Dendritic cell treated with granulocyte-macrophage colony-stimulating factor and Interleukin-4, amounts not matched to agents 40 ng/mL and 50 ng/mL, for 4 days (primary cell): ENCODE measurements around the gene DHDDS.

Experiments
- H3K27ac Mint-ChIP-seq: one replicate; pipeline ENCODE4 v1.8.0; 2022; ENCODE audit warnings: mild to moderate bottlenecking, mixed read lengths
- H3K27me3 Mint-ChIP-seq: one replicate; pipeline ENCODE4 v1.8.0; 2022; ENCODE audit warnings: mild to moderate bottlenecking, mixed read lengths
- H3K36me3 Mint-ChIP-seq: one replicate; pipeline ENCODE4 v1.8.0; 2022; ENCODE audit warnings: low read depth, mixed read lengths
- H3K4me1 Mint-ChIP-seq: one replicate; pipeline ENCODE4 v1.8.0; 2022; ENCODE audit warnings: low read depth, mixed read lengths
- H3K4me3 Mint-ChIP-seq: one replicate; pipeline ENCODE4 v1.8.0; 2022; ENCODE audit warnings: mild to moderate bottlenecking, moderate library complexity, mixed read lengths
- H3K9me3 Mint-ChIP-seq: one replicate; pipeline ENCODE4 v1.8.0; 2022; ENCODE audit warnings: mixed read lengths
- intact Hi-C: fragments of 100-400 bp; cut with micrococcal nuclease; formaldehyde crosslinking; loops from one replicate; pipeline ENCODE4 v1.15.0; 2022

The DHDDS gene

DNA sequence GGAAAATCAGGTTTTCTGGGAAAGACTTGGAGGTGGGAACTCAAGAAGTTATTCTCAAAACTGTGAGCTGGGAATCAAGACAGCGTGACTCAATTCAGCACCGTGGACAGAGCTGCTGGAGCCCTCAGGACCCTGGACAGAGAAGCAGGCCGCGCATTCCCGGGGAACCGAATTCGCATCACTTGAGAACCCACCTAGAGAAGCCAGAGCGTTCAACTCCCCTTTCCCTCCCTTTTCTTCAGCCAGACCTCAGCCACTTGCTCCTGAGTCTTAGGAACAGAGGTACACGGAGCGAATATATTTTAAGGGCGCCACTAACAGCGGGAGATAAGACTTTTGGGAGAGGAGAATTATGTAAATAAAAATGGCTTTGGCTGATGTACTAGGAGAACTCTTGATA, 23.5 kb upstream of the DHDDS start:
- no peaks in the 10 kb centered on the region for H3K36me3 Mint-ChIP-seq
- peaks cover 24% of the 10 kb centered on the region for H3K4me1 Mint-ChIP-seq
- H3K9me3 Mint-ChIP-seq, result no peaks in the 10 kb centered on the region
- intact Hi-C loops, result no loop called here
- no peak overlapping the region for H3K4me3 Mint-ChIP-seq
- peaks cover 66% of the 10 kb centered on the region for H3K27me3 Mint-ChIP-seq
- H3K27ac Mint-ChIP-seq, result no peak overlapping the region

DNA sequence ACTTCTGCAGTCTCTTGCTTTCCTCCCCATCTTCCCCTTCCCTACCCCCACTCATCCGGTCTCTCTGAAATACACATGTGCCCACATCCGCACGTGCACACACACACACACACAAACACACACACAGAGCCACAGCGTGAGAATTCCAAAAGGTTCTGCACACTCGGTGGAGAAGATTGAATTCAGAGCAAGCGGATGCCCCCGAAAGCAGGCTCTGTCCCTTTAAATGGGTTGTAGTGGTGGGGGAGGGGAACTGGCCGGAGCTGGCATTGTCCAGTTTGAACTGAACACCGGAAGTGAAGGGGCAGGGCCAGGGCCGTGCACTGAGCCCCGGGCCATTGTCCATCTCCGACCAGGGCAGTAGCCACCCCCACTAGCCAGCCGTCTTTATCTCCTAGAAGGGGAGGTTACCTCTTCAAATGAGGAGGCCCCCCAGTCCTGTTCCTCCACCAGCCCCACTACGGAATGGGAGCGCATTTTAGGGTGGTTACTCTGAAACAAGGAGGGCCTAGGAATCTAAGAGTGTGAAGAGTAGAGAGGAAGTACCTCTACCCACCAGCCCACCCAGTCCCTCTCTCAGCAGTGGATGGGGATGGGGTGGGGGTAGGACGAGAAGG, 22.8 kb upstream of the DHDDS start:
- no peak overlapping the region for H3K27ac Mint-ChIP-seq
- H3K27me3 Mint-ChIP-seq, result peaks cover 66% of the 10 kb centered on the region
- H3K4me1 Mint-ChIP-seq, result peaks cover 24% of the 10 kb centered on the region
- H3K36me3 Mint-ChIP-seq, result no peaks in the 10 kb centered on the region
- H3K9me3 Mint-ChIP-seq, result no peaks in the 10 kb centered on the region
- intact Hi-C loops, result no loop called here
- no peak overlapping the region for H3K4me3 Mint-ChIP-seq

DNA sequence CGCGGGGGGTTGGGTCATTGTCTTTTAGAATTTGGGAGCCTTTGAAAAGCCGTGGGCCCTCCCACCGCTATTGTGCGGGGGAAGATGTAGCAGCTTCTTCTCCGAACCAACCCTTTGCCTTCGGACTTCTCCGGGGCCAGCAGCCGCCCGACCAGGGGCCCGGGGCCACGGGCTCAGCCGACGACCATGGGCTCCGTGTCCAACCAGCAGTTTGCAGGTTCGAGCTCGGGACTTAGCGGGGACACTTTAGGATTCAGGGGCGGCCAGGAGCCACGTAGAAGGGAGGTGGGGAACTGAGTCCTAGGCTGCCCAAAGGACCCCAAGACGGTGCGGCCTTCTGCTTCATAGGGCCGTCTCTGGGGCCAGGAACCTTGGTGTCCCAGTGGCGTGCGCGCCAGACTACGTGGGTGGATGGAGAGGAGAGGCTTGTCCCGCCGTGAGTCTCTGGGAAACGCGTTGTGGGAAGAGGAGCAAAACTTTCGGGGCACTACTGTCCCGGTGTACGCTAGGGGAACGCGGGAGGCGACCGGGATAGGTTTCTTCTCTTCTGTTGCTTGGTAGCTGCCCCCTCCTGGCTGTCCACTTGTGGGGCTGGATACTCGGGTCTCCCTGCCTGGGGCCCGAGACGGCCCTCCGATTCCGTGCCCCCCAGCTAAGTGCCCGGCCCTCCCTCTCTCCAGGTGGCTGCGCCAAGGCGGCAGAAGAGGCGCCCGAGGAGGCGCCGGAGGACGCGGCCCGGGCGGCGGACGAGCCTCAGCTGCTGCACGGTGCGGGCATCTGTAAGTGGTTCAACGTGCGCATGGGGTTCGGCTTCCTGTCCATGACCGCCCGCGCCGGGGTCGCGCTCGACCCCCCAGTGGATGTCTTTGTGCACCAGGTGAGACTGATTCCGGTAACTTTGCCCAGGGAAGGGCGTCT, 21.2 kb upstream of the DHDDS start, which contains the start of gene LIN28A:
LIN28A (plus strand) TSS at position 112 of the 918 bp plus-strand sequence; CDS start at position 187, 75 bp downstream.
- Mint-ChIP-seq H3K27ac (no peak within 1 kb of the TSS), H3K27me3 (peaks cover 74% of the 10 kb centered on the region), H3K4me1 (peaks cover 24% of the 10 kb centered on the region), H3K9me3 (no peaks in the 10 kb centered on the region), H3K4me3 (no peak within 1 kb of the TSS), H3K36me3 (no peaks in the 10 kb centered on the region)
- intact Hi-C loops, result no loop called here

DNA sequence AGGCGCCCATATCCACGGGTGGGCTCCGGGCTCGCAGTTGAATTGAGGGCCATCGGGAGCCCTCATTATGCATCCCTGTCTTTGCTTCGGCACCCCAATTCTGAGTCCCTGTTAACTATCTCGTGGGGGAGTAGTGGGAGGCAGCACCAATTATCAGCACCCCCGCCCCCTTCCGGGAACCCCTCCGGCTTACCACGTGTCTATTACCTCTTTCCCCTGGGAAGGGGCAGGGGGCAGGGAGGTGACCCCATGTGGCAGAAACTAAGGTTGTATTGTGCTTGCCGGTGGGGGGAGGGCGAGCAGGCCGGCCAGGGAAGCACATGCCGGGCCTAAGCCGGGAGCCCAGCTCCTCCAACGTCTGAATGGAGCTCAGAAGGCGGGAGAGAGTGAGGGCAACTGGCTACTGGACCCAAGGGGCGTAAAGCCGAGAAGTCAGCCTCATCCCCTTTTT, 20.5 kb upstream of the DHDDS start:
- intact Hi-C loops, result no loop called here
- Mint-ChIP-seq H3K9me3 (no peaks in the 10 kb centered on the region), H3K36me3 (no peaks in the 10 kb centered on the region), H3K27ac (no peak overlapping the region), H3K27me3 (peaks cover 76% of the 10 kb centered on the region), H3K4me3 (no peak overlapping the region), H3K4me1 (peaks cover 24% of the 10 kb centered on the region)

DNA sequence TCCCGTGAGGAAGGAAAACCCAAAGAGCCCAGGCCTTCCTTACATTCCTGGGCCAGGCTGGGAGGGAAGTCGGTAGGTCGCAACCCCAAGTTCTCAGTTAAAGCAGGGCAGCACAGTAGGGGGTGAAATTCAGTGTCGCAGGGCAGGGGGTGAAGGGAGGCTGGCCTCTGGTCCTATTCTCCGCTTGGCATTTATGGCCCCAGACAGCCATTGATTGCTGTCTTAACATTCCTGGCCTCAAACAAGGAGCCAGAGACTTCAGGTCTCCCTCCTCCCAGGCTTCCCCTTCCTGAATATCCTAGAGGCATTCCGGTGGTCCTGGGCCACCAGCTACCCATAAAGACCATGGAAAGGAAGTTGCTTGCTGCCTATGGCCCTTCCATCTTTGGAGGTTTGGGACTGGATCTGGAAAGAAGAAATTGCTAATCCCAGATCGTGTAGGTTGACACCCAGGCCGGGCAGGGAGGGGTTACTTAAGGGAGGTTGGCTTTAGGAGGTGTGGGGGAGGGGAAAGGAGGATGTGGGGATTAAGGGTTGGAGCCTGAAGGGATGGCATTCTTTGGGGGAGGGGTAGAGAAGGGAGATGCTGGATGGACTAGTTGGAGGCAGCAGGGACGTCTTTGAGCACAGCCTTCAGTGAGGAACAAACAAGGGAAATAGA, 19.8 kb upstream of the DHDDS start:
- peaks cover 24% of the 10 kb centered on the region for H3K4me1 Mint-ChIP-seq
- no peak overlapping the region for H3K27ac Mint-ChIP-seq
- H3K36me3 Mint-ChIP-seq, result no peaks in the 10 kb centered on the region
- intact Hi-C loops, result no loop called here
- H3K27me3 Mint-ChIP-seq, result peaks cover 76% of the 10 kb centered on the region
- H3K9me3 Mint-ChIP-seq, result no peaks in the 10 kb centered on the region
- no peak overlapping the region for H3K4me3 Mint-ChIP-seq

DNA sequence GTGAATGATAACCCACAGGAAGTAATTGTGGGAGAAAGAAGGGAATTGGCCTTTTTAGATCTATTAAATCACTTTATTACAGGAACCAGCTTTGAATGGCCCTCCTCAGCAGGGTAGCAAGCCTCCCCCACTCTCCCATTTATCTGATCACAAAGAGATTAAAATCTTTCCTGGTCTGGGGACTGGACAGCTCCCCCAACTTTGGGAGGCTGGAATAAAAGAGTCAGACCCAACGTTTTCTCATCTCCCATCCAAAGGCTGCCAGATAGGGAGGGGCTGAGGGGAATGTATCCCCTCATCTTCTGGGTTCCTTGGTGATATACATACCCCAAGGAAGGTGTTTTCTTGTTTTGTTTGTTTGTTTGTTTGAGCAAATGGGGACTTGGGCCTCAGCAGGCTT, 19.1 kb upstream of the DHDDS start:
- no peaks in the 10 kb centered on the region for H3K36me3 Mint-ChIP-seq
- peaks cover 76% of the 10 kb centered on the region for H3K27me3 Mint-ChIP-seq
- intact Hi-C loops, result no loop called here
- H3K4me1 Mint-ChIP-seq, result peaks cover 24% of the 10 kb centered on the region
- no peak overlapping the region for H3K4me3 Mint-ChIP-seq
- H3K27ac Mint-ChIP-seq, result no peak overlapping the region
- no peaks in the 10 kb centered on the region for H3K9me3 Mint-ChIP-seq

DNA sequence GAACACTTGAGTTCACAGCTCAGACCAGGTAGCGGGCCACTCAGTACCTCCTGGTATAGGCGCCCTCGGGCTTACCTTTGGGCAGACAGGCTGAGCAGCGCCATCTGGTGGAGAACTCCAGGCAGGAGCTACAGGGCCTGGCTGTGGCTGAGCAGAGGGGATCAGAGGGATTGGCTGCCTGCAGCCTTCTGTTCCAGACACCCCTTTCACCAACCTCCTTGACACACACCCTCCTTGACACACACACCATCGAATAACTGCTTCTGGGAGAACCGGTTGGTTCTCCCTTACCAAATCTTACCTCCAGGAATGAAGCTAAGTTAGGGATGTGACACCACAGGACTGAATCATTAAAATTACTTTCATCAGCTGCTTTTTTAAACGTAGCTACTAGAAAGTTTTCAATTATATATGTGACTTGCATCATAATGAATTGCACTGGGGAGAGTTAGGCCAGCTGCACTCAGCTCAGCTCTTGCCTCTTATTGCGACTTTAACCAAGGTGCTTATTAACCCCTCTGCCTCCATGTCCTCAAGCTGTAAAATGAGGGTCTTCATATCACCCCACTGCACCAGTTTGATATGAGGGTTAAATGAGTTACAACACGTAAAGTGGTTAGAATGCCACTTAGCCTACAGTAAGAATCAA, 14.9 kb upstream of the DHDDS start:
- Mint-ChIP-seq H3K9me3 (no peaks in the 10 kb centered on the region), H3K27me3 (peaks cover 55% of the 10 kb centered on the region), H3K36me3 (no peaks in the 10 kb centered on the region), H3K4me3 (no peak overlapping the region), H3K27ac (no peak overlapping the region), H3K4me1 (no peaks in the 10 kb centered on the region)
- intact Hi-C loops, result no loop called here

DNA sequence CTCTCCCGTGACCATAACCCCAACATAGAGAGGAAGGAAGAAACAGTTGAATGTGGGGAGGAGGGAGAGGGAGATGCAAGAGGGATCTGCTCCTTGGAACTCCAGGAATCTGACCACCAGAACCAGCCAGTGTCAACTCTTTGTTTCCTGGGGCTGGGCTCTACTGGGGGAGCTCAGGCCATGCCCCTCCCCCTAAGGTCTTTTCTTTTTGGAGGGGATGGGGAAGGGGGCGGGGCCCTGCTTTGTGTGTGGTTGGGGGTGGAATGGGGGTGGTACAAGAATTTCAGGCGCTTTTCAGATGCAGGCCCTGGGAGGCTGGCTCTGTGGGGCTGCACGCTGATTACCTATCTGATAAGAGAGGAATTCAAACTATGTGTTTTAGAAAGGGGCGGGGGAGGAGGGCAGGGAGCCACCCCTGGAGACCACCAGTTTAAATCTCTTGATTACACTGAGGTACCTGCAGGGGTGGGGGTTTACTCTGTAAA, 13.2 kb upstream of the DHDDS start:
- Mint-ChIP-seq H3K9me3 (no peaks in the 10 kb centered on the region), H3K4me3 (no peak overlapping the region), H3K36me3 (no peaks in the 10 kb centered on the region), H3K27me3 (peaks cover 45% of the 10 kb centered on the region), H3K4me1 (no peaks in the 10 kb centered on the region), H3K27ac (no peak overlapping the region)
- intact Hi-C loops, result no loop called here

DNA sequence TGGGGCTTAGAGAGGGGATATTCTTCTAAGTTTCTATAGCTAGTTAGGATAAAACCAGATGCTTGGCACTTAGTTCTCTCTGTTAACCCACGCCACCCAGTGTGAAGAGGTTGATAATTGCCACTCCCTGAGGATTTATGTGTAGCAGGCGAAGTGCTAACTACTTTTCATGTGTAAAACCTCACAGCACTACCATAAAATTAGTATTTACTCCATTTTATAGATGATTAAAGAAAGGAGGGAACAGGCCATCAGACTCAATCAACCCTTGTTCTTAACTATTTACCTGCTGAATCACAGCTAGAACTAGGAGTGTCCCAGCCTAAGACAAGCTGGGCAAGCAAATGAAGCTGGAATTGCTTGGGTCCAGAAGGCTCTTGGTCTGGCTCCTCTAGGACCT, 12.6 kb upstream of the DHDDS start:
- H3K27ac Mint-ChIP-seq, result no peak overlapping the region
- H3K36me3 Mint-ChIP-seq, result no peaks in the 10 kb centered on the region
- intact Hi-C loops, result no loop called here
- peaks cover 39% of the 10 kb centered on the region for H3K27me3 Mint-ChIP-seq
- H3K4me3 Mint-ChIP-seq, result no peak overlapping the region
- H3K9me3 Mint-ChIP-seq, result no peaks in the 10 kb centered on the region
- no peaks in the 10 kb centered on the region for H3K4me1 Mint-ChIP-seq

DNA sequence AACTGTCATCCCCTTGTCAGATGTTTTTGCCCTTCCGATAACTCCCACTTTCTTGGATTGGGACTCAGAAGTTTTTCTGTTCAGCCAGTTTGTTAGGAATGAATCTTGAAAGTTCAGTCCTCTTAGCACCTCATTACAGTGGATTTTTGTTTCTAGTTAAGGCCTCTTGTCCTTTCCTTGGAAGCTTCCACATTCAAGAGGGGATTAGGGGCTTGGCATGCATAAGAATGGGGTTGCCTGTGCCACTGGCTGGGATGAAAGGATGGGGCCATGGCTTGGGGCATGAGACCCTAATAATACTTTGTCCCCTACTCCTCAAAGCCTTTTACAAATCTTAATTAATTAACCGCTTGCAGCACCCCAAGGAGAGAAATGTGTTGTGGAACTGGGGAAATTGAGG, 2.4 kb upstream of the DHDDS start:
- H3K4me3 Mint-ChIP-seq, result no peak overlapping the region

DNA sequence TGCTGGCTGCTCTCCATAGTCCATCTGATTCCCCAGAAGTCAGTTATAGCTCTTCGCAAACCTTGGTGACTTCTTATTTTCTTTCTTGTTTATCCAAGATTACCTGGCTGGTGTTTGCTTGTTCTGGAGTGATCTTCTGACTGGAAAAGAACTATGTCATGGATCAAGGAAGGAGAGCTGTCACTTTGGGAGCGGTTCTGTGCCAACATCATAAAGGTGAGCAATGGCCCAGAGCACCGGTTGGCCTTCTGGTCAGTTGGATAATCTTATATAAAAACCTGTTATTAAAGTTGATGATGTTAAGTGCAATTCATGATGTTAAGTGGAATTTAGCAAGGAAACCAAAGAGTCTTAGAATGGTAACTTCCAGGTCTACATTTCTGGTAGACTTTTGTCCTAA, 672 bp downstream of the DHDDS start:
- Mint-ChIP-seq H3K27ac (peak overlapping the region; percentile 93), H3K27me3 (peaks cover 9% of the 10 kb centered on the region), H3K4me3 (peak overlapping the region; percentile 87), H3K36me3 (peaks cover 47% of the 10 kb centered on the region), H3K4me1 (peaks cover 19% of the 10 kb centered on the region), H3K9me3 (no peaks in the 10 kb centered on the region)
- intact Hi-C loops, result no loop called here

More for the DNA sequence above, 2.4 kb upstream of the DHDDS start:
- peaks cover 18% of the 10 kb centered on the region for H3K36me3 Mint-ChIP-seq
- H3K27ac Mint-ChIP-seq, result no peak overlapping the region
- peaks cover 19% of the 10 kb centered on the region for H3K4me1 Mint-ChIP-seq
- peaks cover 19% of the 10 kb centered on the region for H3K27me3 Mint-ChIP-seq
- H3K9me3 Mint-ChIP-seq, result no peaks in the 10 kb centered on the region
- intact Hi-C loops, result no loop called here

DNA sequence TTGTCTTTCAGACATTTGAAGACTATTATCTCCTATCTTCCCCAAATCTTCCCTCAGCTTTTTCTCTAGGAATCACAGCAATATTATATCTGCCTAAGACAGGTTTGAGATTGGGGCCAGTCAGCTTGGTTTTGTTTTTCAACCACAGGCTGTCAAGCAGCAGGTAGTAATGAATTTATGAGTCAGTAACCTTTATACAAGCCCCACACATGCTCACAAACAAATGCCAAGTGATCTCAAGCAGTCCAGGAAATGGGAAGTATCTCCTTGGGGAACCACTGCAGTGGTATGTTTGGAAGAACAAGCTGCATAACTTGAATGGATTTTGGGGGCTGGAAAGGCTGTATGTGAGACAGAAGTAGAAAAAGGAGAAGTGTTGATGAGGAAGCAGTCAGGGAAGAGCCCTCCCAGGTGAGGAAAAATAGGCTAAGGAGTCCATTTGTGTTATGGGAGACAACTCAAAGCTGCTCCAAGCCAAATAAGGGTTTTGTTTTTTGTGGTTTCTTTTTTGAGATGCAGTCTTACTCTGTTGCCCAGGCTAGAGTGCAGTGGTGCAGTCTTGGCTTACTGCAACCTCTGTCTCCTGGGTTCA, 2.1 kb downstream of the DHDDS start:
- intact Hi-C loops, result no loop called here
- Mint-ChIP-seq H3K4me1 (peaks cover 19% of the 10 kb centered on the region), H3K4me3 (no peak overlapping the region), H3K36me3 (peaks cover 62% of the 10 kb centered on the region), H3K27ac (peak overlapping the region; percentile 19), H3K9me3 (no peaks in the 10 kb centered on the region), H3K27me3 (peaks cover 7% of the 10 kb centered on the region)

DNA sequence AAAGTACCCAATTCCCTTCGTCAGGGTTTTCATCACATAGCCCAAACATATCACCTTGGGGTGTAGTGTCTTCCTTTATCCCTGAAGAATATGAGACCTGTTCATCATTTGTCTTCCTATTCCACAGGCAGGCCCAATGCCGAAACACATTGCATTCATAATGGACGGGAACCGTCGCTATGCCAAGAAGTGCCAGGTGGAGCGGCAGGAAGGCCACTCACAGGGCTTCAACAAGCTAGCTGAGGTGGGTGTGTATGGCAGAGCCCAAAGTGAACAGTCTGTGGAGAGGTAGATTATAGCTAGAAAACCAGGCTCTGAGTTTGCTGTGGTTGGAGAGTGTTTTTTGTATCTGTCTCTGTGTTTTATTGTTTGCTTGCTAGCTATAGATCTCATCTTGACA, 5.9 kb downstream of the DHDDS start:
- Mint-ChIP-seq H3K4me1 (peaks cover 10% of the 10 kb centered on the region), H3K27ac (no peak overlapping the region), H3K27me3 (no peaks in the 10 kb centered on the region), H3K4me3 (no peak overlapping the region), H3K9me3 (no peaks in the 10 kb centered on the region), H3K36me3 (peaks cover 93% of the 10 kb centered on the region)
- intact Hi-C loops, result no loop called here
